Adrenal gland (tissue), 12 donors: Measurements from ENCODE around the gene ZNF146. TPM values are rescaled to one million over a fixed set of nuclear protein-coding genes. Genes with fewer than 3 reads are reported as not detected.
A peak's percentile ranks its signal among the peaks of the same experiment; 100 is the strongest.

ENCODE experiments used
- DNase-seq, 7 donors: peaks; one replicate each; pipeline ENCODE4 v3.0.0-alpha.2; 2019 to 2020
- H3K27ac ChIP-seq, 5 donors: fragments of 200-600 bp; sonication (generic) in 4 of 5; 1 replicate in 3 of 5; 2 replicates in 2 of 5; pipeline versions ENCODE4 v1.5.1 to v1.8.0; 2016 to 2020; ENCODE audit warnings: mild to moderate bottlenecking in 1 of 5
- H3K27me3 ChIP-seq: fragments of 200-600 bp; 2 replicates; pipeline ENCODE4 v1.8.0; 2021
- H3K36me3 ChIP-seq, 2 donors: fragments of 200-600 bp; replicated peaks in 1 of 2; 1 replicate in 1 of 2; 2 replicates in 1 of 2; pipeline versions ENCODE4 v1.5.1 to v1.8.0; 2018 to 2022
- H3K4me1 ChIP-seq, 2 donors: fragments of 200-600 bp; replicated peaks in 1 of 2; 1 replicate in 1 of 2; 2 replicates in 1 of 2; pipeline versions ENCODE4 v1.5.1 to v1.8.0; 2018 to 2021
- H3K4me3 ChIP-seq, 4 donors: fragments of 200-600 bp; sonication (generic) in 3 of 4; one replicate each; pipeline ENCODE4 v1.5.1; 2016 to 2018
- H3K9me3 ChIP-seq, 3 donors: fragments of 200-600 bp; sonication (generic) in 1 of 3; replicated peaks in 1 of 3; 1 replicate in 2 of 3; 2 replicates in 1 of 3; pipeline versions ENCODE4 v1.5.1 to v1.8.0; 2016 to 2021
- CTCF ChIP-seq, 6 experiments: fragments of 450-650 bp in 4 of 6; fragments of 200-600 bp in 2 of 6; sonication (generic) in 1 of 6; IDR thresholded peaks; 1 replicate in 5 of 6; 2 replicates in 1 of 6; pipeline versions ENCODE4 v1.5.1 to v1.8.0; 2016 to 2021; ENCODE audit warnings: antibody characterized with exemption in 6 of 6, mild to moderate bottlenecking in 2 of 6, moderate library complexity in 1 of 6
- POLR2A ChIP-seq, 2 donors: fragments of 450-650 bp; IDR thresholded peaks; one replicate each; pipeline ENCODE4 v1.6.1; 2017; ENCODE audit warnings: antibody characterized with exemption in 2 of 2, mild to moderate bottlenecking in 2 of 2, moderate library complexity in 1 of 2
- WGBS, 4 donors: extraction: QIAGEN DNeasy Blood & Tissue Kit in 2 of 4; methylation state at CpG; one replicate each; pipeline versions ENCODE4 v1.1.5 to v1.1.7; 2013 to 2017; 5-methylcytosine and 5-hydroxymethylcytosine counted together
- intact Hi-C, 2 donors: fragments of 100-400 bp; cut with DNase I; formaldehyde crosslinking; loops; one replicate each; pipeline versions ENCODE4 v1.14.1 to v1.15.0; 2022 to 2023
- polyA plus RNA-seq, 3 donors: library from polyadenylated mRNA; stranded (reverse); fragments of 200-250 nt in 2 of 3; fragments of 350-450 nt in 1 of 3; fragmentation: Illumina TruSeq in 1 of 3; extraction: RNeasy Lipid Tissue Mini Kit (QIAGEN cat#74804) in 1 of 3; gene quantifications; one replicate each; pipeline ENCODE4 v1.2.3, GENCODE V29; 2013 to 2014
- total RNA-seq, 9 donors: library from RNA; depleted of rRNA in 4 of 9; stranded (reverse); fragments of >200 nt in 4 of 9; fragments of 120-200 nt in 1 of 9; fragmentation: NEBNext Ultra II Directional in 1 of 9; extraction: Animal tissue kit (Norgen Biotek cat#: 25700) in 1 of 9; gene quantifications; one replicate each; pipeline versions ENCODE4 v1.1.0 to v1.2.4, GENCODE V29; 2013 to 2023
- donor health status: healthy with polysubstance abuse.
- donor health status: Bipolar disorder and iron deficiency.
- donor health status: DM: yes; HTN: yes; CAD: no.
- donor health status: DM: no; HTN: no; CAD: no.
- donor health status: DM: no; HTN: no; CAD: no.
- donor health status: DM: yes; HTN: yes; CAD: no.

The ZNF146 gene
- total and polyA plus RNA-seq, 12 donors = 20.7 to 128 (median 40.7) TPM

- H3K4me3 ChIP-seq = no peak overlapping the region
- no peaks in the 10 kb centered on the region for H3K36me3 ChIP-seq
- no peaks in the 10 kb centered on the region for H3K9me3 ChIP-seq
- H3K4me1 ChIP-seq = no peaks in the 10 kb centered on the region
- intact Hi-C loops = no loop called here
- WGBS, 4 donors = 71 to 87% (median 84%) methylated on average over 11 of the region's 11 CpGs
- TF ChIP-seq POLR2A (IDR thresholded peaks at IDR 0.05) (no peak), CTCF (IDR thresholded peaks at IDR 0.05) (no peak)
- no peak for DNase-seq
- H3K27me3 ChIP-seq = no peaks in the 10 kb centered on the region
- H3K27ac ChIP-seq = no peak overlapping the region
Observed at GRCh38 chr19:36244066-36244465, 29.2 kb downstream of the ZNF146 start.

- H3K9me3 ChIP-seq = no peaks in the 10 kb centered on the region
- intact Hi-C loops = no loop called here
Observed at GRCh38 chr19:36245210-36246005, 30.5 kb downstream of the ZNF146 start.

GRCh38 chr19:36246006-36246481, 31.1 kb downstream of the ZNF146 start:
- no peaks in the 10 kb centered on the region for H3K4me1 ChIP-seq
- intact Hi-C loops = no loop called here
- peak overlapping the region in 1 of 4 donors; percentile 4 for H3K4me3 ChIP-seq
- TF ChIP-seq CTCF (IDR thresholded peaks at IDR 0.05) (no peak), POLR2A (IDR thresholded peaks at IDR 0.05) (no peak)
- H3K27me3 ChIP-seq = no peaks in the 10 kb centered on the region
- H3K27ac ChIP-seq = no peak overlapping the region
- 22 to 54% (median 44%) methylated on average over 12 to 29 of the region's 29 CpGs for WGBS, 4 donors
- no peaks in the 10 kb centered on the region for H3K9me3 ChIP-seq
- H3K36me3 ChIP-seq = no peaks in the 10 kb centered on the region
- DNase-seq = no peak

More at GRCh38 chr19:36245210-36246005, 30.5 kb downstream of the ZNF146 start:
- H3K4me1 ChIP-seq = no peaks in the 10 kb centered on the region
- DNase-seq = no peak
- no peak overlapping the region for H3K27ac ChIP-seq
- peak overlapping the region in 1 of 4 donors; percentile 4 for H3K4me3 ChIP-seq
- H3K27me3 ChIP-seq = no peaks in the 10 kb centered on the region
- TF ChIP-seq POLR2A (IDR thresholded peaks at IDR 0.05) (no peak), CTCF (IDR thresholded peaks at IDR 0.05) (no peak)
- no peaks in the 10 kb centered on the region for H3K36me3 ChIP-seq
- WGBS, 4 donors = 0 to 7% (median 3%) methylated on average over 2 to 63 of the region's 63 CpGs

GRCh38 chr19:36252047-36252446, 37.1 kb downstream of the ZNF146 start:
- WGBS, 4 donors = 69 to 81% (median 78%) methylated on average over 1 of the region's 1 CpG
- intact Hi-C loops = no loop called here
- TF ChIP-seq POLR2A (IDR thresholded peaks at IDR 0.05) = no peak
- TF ChIP-seq CTCF (IDR thresholded peaks at IDR 0.05) = no peak

More at GRCh38 chr19:36252047-36252446, 37.1 kb downstream of the ZNF146 start:
- Histone ChIP-seq H3K4me3 (no peak overlapping the region), H3K36me3 (no peaks in the 10 kb centered on the region), H3K4me1 (no peaks in the 10 kb centered on the region), H3K27ac (no peak overlapping the region), H3K27me3 (no peaks in the 10 kb centered on the region), H3K9me3 (no peaks in the 10 kb centered on the region)
- DNase-seq = no peak
